Uterus (tissue), 2 donors: ENCODE data around the gene ZC3H12A.
A peak's percentile ranks its signal among the peaks of the same experiment; 100 is the strongest.

Source experiments
- CTCF ChIP-seq, 4 experiments: fragments of 200-600 bp in 2 of 4; fragments of 450-650 bp in 2 of 4; sonication (generic) in 2 of 4; IDR thresholded peaks; one replicate each; pipeline ENCODE4 v1.5.1; 2016 to 2019; ENCODE audit warnings: antibody characterized with exemption in 4 of 4, mild to moderate bottlenecking in 2 of 4, moderate library complexity in 1 of 4
- POLR2A ChIP-seq, 2 donors: fragments of 450-650 bp; IDR thresholded peaks; one replicate each; pipeline ENCODE4 v1.6.1; 2016; ENCODE audit warnings: antibody characterized with exemption in 2 of 2, mild to moderate bottlenecking in 1 of 2, moderate library complexity in 1 of 2

- TF ChIP-seq POLR2A (IDR thresholded peaks at IDR 0.05) (peak; percentile 95 to 98), CTCF (IDR thresholded peaks at IDR 0.05) (peak in 1 of 4 experiments; percentile 8)
Observed at GRCh38 chr1:37474046-37474696, at the start of gene ZC3H12A.
